LoVo (cell line): ENCODE results near the gene CEACAM16.
"Not testable (repeated sequence)": the region's sequence is repeated elsewhere in the genome, so short reads cannot be mapped to it uniquely, and the experiment has no call there.

Experiments used
- DNase-seq: peaks from one replicate; pipeline ENCODE4 v3.0.0-alpha.2; 2016; ENCODE audit warnings: low spot score

CEACAM16 gene

GRCh38 chr19:44698492-44699201 lies at the start of gene CEACAM16:
CEACAM16 (plus strand) TSS chr19:44699151; CDS start chr19:44701457, 2,306 bp downstream.
- DNase-seq = no peak

- DNase-seq = no peak
Observed at GRCh38 chr19:44649578-44650145, 49.3 kb upstream of the CEACAM16 start.

- DNase-seq = no peak
Observed at GRCh38 chr19:44653343-44653742, 45.6 kb upstream of the CEACAM16 start.

GRCh38 chr19:44653977-44654774 lies 44.8 kb upstream of the CEACAM16 start:
- no peak for DNase-seq

GRCh38 chr19:44657211-44657921 lies 41.6 kb upstream of the CEACAM16 start:
- DNase-seq = peak; percentile 42

- DNase-seq = no peak
Observed at GRCh38 chr19:44658069-44658733, 40.8 kb upstream of the CEACAM16 start.

GRCh38 chr19:44660081-44660480 lies 38.9 kb upstream of the CEACAM16 start:
- no peak for DNase-seq

- DNase-seq = no peak
Observed at GRCh38 chr19:44661205-44661604, 37.7 kb upstream of the CEACAM16 start.

- DNase-seq = no peak
Observed at GRCh38 chr19:44661904-44662303, 37.0 kb upstream of the CEACAM16 start.

- DNase-seq = no peak
Observed at GRCh38 chr19:44662691-44663385, 36.1 kb upstream of the CEACAM16 start.

GRCh38 chr19:44663996-44664395 lies 35.0 kb upstream of the CEACAM16 start:
- no peak for DNase-seq

GRCh38 chr19:44664976-44665375 lies 34.0 kb upstream of the CEACAM16 start:
- DNase-seq = no peak

- DNase-seq = no peak
Observed at GRCh38 chr19:44666852-44667556, 31.9 kb upstream of the CEACAM16 start.

- no peak for DNase-seq
Observed at GRCh38 chr19:44668985-44669764, 29.8 kb upstream of the CEACAM16 start.

- DNase-seq = not testable (repeated sequence)
Observed at GRCh38 chr19:44670027-44670426, 28.9 kb upstream of the CEACAM16 start.

GRCh38 chr19:44671400-44671799 lies 27.6 kb upstream of the CEACAM16 start, which contains the start of gene CEACAM19:
CEACAM19 (plus strand) TSS chr19:44671482; CDS start chr19:44671932, 450 bp downstream.
- DNase-seq = no peak

- DNase-seq = no peak
Observed at GRCh38 chr19:44672226-44672625, 26.7 kb upstream of the CEACAM16 start.

GRCh38 chr19:44673510-44673909 lies 25.4 kb upstream of the CEACAM16 start:
- no peak for DNase-seq

GRCh38 chr19:44675521-44675920 lies 23.4 kb upstream of the CEACAM16 start:
- DNase-seq = no peak
